Activated naive CD8-positive, alpha-beta T cell treated with anti-CD3 and anti-CD28 coated beads, Interleukin-2, amount 10 ng/mL, durations not matched to agents 7 days and 5 days (primary cell): ENCODE measurements around the gene MARCHF4. TPM values are rescaled to one million over a fixed set of nuclear protein-coding genes. Genes with fewer than 3 reads are reported as not detected.

Experiments used
- ATAC-seq: fragments of 150-1000 bp; cut with Tn5 transposase; one replicate; pipeline ENCODE4 v1.10.0; 2021; ENCODE audit warnings: low read depth, moderate library complexity
- POLR2A ChIA-PET: fragments of 350-600 bp; sonication (Branson Sonifier 250); formaldehyde crosslinking; loops from one replicate; lab custom pipeline; 2021; ENCODE audit warnings: antibody characterized with exemption; lab: Charles Lee
- DNase-seq: peaks from one replicate; pipeline ENCODE4 v3.0.0; 2021
- H3K27ac Mint-ChIP-seq: one replicate; pipeline ENCODE4 v1.8.0; 2022; ENCODE audit warnings: mild to moderate bottlenecking, mixed read lengths
- H3K27me3 Mint-ChIP-seq: one replicate; pipeline ENCODE4 v1.8.0; 2022; ENCODE audit warnings: mild to moderate bottlenecking, moderate library complexity, mixed read lengths
- H3K36me3 Mint-ChIP-seq: one replicate; pipeline ENCODE4 v1.8.0; 2021; ENCODE audit warnings: mild to moderate bottlenecking, mixed read lengths
- H3K4me1 Mint-ChIP-seq: one replicate; pipeline ENCODE4 v1.8.0; 2021; ENCODE audit warnings: mixed read lengths
- H3K4me3 Mint-ChIP-seq: one replicate; pipeline ENCODE4 v1.8.0; 2022; ENCODE audit warnings: mild to moderate bottlenecking, moderate library complexity, mixed read lengths
- H3K9me3 Mint-ChIP-seq: one replicate; pipeline ENCODE4 v1.8.0; 2021; ENCODE audit warnings: mixed read lengths
- total RNA-seq, 2 experiments: library from RNA; stranded (reverse); gene quantifications; one replicate each; pipeline ENCODE4 v1.2.3, GENCODE V29; 2021

MARCHF4 gene
- total RNA-seq, 2 experiments from 2014 or later: not detected

DNA sequence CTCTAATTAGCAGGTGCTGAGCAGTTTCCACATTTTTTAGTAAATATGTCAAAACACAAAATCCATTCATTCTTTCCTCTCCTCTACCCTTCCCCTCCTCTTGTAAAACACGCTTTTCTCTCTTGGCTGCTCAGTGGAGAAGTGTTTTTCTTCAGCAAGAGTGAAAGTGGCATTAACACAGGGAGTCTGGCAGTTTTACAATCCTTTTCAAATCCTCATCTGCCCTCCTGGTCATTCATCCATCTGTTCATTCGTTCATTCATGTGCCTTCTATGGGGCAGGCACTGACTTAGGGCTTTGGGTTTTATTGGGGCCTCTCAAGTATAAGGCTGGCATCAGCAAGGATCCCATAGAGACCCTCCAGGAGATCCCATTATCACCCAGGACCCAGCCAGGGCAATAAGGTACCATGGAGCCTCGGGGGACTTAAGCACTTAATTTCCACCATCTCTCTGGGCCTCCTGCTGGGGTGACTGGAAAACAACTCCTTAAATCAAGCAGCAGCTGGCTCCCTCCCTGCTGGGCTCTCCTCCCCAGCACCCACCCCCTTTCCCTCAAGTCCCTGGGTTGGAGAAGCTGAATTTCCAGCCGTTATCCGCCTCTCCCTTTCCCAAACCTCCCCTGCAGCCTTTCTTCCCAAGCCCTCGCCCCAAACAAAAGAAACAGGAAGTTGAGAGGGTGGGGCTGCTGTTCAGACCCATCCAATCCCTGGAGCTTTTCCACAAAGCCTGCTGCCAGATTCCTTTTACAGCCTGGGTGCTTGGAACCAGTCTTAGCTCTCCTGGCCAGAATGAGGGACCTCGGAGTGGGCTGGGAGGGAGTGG, 32.6 kb downstream of the MARCHF4 start:
- H3K9me3 Mint-ChIP-seq: peaks cover 2% of the 10 kb centered on the region
- no peak overlapping the region for H3K4me3 Mint-ChIP-seq
- H3K27ac Mint-ChIP-seq: no peak overlapping the region
- peaks cover 4% of the 10 kb centered on the region for H3K36me3 Mint-ChIP-seq
- peaks cover 11% of the 10 kb centered on the region for H3K27me3 Mint-ChIP-seq
- peaks cover 11% of the 10 kb centered on the region for H3K4me1 Mint-ChIP-seq
- POLR2A ChIA-PET: no interaction called here
- ATAC-seq (no peak), DNase-seq (no peak)

DNA sequence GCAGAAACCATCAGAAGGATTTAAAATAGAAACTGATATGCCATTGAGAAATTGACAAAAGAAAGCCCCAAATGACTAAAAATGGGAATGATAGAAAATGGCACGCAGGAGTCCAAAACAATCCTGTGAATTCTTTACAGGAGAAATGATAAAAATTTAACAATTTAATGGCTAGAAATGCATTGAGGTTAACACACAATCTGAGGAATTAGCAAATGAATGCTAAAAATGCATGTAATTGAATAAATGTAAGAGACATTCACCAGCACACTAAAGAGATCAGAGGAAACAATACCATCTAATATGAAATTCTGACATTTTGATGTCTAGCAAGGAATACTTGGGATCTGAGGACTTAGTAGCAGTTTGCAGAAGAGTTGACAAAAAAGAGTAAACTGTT, 37.0 kb downstream of the MARCHF4 start:
- H3K4me1 Mint-ChIP-seq: peaks cover 2% of the 10 kb centered on the region
- ATAC-seq: no peak
- peaks cover 4% of the 10 kb centered on the region for H3K36me3 Mint-ChIP-seq
- DNase-seq: no peak
- POLR2A ChIA-PET: no interaction called here
- no peak overlapping the region for H3K4me3 Mint-ChIP-seq
- H3K27me3 Mint-ChIP-seq: peaks cover 8% of the 10 kb centered on the region
- no peak overlapping the region for H3K27ac Mint-ChIP-seq
- peaks cover 4% of the 10 kb centered on the region for H3K9me3 Mint-ChIP-seq

DNA sequence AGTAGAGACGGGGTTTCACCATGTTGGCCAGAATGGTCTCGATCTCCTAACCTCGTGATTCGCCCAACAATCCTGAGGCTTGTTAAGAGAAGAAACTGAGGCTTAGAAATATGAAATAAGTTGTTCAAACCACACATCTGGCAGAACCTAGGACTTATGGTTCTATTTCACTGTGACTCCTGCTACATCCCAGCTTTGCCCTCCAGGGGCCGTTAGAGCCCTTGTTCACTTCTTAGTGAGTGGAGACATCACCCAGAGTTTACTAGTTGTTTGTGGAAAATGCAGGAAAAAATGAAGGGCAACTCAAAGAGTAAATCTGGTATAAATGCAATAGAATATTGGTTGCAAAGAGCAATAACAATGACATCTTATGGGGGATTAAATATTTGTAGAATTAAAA, 43.9 kb downstream of the MARCHF4 start:
- Mint-ChIP-seq H3K36me3 (no peaks in the 10 kb centered on the region), H3K9me3 (peaks cover 1% of the 10 kb centered on the region), H3K27ac (no peak overlapping the region), H3K27me3 (no peaks in the 10 kb centered on the region), H3K4me3 (no peak overlapping the region), H3K4me1 (no peaks in the 10 kb centered on the region)
- DNase-seq: no peak
- no peak for ATAC-seq
- POLR2A ChIA-PET: no interaction called here

DNA sequence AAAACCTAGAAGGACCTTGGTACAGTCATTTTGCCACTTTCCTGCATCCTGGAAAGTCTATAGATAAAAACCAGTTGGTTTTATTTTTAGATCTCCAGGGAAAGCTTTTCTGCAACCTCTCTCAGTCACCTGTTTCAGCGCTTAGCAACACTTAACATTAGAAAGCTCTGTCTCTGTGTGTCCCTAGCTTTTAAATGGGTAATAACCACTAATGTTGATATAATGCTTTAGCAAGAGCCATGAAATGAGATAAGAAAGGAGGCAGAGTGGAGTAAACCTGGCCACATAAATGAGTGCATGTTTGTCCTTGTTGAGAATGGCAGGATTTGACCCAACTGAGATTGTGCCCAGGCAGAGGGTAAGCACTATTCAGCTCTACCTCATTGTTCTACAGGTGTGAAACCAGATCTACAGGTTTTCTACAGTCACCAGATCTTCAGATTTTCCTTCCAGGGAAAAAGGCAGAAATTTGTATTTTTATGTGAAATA, 44.8 kb downstream of the MARCHF4 start:
- POLR2A ChIA-PET: no interaction called here
- H3K27ac Mint-ChIP-seq: no peak overlapping the region
- H3K4me1 Mint-ChIP-seq: no peaks in the 10 kb centered on the region
- no peak overlapping the region for H3K4me3 Mint-ChIP-seq
- no peak for ATAC-seq
- no peaks in the 10 kb centered on the region for H3K36me3 Mint-ChIP-seq
- DNase-seq: no peak
- H3K9me3 Mint-ChIP-seq: no peaks in the 10 kb centered on the region
- H3K27me3 Mint-ChIP-seq: no peaks in the 10 kb centered on the region

Other genes with a start within 250 kb of the MARCHF4 start
- gene SMARCAL1, start 40.0 kb upstream of the MARCHF4 start, total RNA-seq: 10 to 100 TPM; 24.5 to 25.7 TPM
- gene RPL37A, start 126.4 kb upstream of the MARCHF4 start, total RNA-seq: 1,000 to 10,000 TPM; 2,315 to 2,375 TPM